GM19239 (cell line): ENCODE data around the gene ELOVL5.

ENCODE experiments used
- DNase-seq: peaks from one replicate; pipeline ENCODE4 v3.0.0; 2011; ENCODE audit warnings: low spot score; ENCODE audit not compliant: insufficient read length
- FAIRE-seq: peaks from 2 replicates; lab custom pipeline; 2011; peaks lifted over from hg19 to GRCh38; lab: Jason Lieb, UNC

Gene ELOVL5

DNA sequence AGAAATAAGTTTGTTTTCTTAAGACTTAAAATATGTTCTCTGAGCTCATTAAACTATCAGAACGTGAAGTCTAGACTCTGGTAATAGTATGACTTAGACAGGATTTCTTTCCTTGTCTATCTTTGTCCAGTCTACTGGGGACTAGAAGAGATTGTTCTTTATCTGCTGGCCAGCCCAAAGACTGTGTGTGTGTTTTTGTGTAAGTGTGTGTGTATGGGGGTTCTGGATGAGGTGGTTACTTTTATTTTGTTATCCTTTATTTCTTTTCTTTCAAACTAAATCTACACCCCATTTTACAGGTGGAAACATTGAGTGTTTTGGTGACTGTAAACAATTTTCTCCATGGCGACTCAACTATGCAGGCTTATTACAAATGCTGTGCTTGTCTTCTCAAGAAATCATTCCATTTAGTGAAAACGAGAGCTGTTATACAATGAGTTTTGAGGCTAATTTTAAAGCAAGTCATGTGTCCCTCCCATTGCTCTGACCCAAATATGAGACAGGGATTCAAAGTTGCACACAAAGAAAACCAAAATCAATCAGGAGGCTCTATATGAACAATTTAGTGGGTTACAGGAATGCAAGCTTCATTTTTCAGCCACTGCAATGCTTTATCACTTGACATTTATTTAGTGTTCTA lies 97.6 kb downstream of the ELOVL5 start:
- FAIRE-seq (no peak), DNase-seq (no peak)

DNA sequence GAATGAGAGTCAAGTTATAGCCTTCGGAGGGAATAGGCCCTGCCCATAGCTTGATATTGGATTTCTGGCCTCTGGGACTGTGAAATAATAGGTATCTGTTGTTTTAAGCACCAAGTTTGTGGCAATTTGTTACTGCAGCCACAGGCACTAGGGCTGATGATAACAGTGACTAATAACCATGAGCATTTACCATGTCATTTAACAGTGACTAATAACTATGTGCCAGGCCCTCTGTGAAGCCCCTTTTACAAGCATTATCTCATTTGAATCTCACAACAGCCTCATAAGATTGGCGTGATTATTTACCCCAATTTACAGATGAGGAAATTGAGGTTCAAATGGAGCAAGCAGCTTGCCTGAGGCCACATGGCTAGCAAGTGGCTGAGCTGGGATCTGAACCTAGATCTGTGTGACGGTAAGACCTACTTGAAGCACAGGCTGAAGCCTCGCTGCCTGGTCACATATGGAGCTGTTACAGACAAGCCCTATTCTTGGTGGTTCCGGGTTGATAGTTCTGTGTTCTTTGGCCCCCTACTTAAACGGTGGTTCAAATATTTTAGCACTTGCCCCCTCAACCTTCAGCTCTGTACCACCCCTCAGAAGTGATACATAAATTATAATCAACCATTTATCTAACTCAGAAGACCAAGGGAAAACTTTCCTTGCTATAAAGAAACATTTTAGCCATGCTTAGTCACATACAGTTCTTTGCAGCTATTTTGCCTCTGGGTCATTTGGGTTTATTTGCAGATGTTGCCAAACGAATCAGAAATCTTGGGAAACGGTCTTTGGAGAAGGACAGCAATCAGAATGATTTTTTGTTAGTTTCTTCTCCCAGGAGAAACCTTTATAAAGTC lies 98.3 kb downstream of the ELOVL5 start:
- no peak for DNase-seq
- no peak for FAIRE-seq

DNA sequence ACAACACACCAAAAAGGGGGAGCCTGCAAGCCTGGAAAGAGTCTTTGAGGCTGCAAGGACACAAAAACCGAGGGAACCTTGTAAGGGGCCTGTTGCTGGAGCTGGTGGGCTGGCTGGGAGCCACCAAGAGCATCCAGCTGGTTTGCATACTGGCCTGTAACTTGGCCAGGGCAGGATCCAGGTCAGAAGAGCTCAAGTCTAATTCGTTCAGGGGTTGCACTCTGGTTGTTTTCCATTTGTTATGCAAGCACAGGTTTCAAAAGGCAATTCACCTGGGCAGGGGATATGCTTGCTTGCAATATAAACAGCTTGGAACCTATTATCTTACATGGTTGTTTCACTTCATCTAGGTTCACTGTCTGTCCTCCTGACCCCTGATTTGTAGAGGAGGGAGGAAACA lies 101.8 kb downstream of the ELOVL5 start:
- no peak for DNase-seq
- no peak for FAIRE-seq

DNA sequence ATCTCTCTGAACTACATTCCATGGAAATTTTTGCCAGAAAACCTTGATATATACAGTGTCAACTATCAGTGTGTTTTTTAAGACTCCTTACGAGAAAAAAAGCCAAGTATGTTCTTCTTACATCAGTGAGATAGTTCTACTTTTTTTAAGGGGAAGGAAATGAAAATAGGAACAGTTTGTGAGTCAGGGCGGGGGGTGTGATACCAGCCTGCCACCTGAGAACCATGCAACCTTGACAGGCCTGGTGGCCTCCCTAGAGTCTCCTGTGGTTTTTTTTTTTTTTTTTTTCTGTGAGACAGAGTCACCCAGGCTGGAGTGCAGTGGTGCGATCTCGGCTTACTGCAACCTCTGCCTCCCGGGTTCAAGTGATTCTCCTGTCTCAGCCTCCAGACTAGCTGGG lies 103.8 kb downstream of the ELOVL5 start:
- no peak for DNase-seq
- FAIRE-seq, result peak; percentile 75

DNA sequence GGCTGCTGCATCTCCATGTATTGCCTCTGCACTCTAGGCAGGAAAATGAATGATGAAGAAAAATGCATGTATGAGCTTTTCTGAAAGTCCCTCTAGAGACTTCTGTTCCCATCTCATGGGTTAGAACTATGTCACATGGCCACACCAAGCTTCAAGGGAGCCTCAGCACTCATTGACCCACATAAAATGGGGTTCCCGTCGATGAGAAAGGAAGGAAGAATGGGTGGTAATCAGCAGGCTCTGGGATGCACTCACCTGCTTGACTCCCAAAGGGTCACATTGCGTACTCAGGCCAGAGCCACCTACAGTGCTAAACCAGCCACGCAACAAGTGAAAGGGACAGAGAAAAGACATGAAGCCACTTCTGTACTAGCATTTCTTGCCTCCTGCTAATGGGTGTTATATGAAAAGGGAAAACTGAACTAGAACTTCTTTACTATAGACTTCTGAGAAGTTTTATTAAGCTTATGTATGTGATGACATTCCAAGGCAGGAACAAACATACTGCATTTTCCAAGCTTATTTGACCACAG lies 104.3 kb downstream of the ELOVL5 start:
- no peak for DNase-seq
- FAIRE-seq, result peak; percentile 57

DNA sequence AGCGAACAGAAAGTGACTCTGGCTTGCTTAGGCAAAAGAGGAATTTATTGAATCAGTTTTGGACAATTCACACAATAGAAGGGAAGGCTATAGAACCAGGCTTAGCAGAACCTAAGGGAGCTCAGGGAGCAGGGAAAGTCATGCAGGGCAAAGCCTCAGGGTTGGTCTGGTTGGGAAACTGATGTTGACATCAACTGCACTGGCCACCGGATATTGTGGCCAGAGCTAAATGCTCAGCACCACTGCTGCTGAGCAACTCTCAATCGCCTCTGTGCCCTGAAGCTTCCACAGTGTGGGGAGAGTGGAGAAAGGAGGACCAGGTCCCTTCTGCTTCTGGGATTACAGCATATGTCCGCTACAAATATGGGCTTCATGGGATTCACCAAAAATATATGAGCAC lies 106.8 kb downstream of the ELOVL5 start:
- FAIRE-seq (no peak), DNase-seq (no peak)

DNA sequence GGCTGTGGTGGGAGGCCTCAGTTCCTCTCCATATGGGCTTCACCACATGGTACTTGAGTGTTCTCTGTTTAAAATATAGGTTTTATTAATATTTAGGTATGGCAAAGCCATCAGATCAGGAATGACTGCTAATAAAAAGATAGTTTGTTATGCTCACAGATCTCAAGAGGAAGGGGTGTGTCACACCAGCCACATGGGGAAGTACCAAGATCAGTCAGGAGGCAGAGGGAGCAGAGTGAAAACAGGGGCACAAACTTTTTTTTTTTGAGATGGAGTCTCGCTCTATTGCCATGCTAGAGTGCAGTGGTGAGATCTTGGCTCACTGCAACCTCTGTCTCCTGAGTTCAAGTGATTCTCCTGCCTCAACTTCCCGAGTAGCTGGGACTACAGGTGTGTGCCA lies 108.0 kb downstream of the ELOVL5 start:
- no peak for DNase-seq
- FAIRE-seq, result no peak

DNA sequence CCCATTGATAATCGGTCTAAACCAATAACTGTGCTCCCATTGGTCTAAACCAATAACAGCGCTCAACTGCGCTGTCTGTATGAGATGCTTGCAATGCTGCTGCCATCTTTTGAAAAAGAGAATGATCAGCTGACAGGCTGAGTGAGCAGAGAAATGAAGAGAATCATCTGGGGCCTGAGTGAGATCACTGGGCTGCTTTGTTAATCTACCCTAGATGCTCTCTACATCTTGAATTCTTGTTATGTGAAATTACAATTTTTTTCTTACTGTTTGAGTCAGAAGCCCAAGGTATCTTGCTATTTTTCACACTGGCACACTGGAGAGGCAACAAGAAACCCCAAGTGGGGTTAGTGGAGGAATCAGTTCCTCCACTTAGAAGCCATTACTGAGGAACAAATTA lies 108.6 kb downstream of the ELOVL5 start:
- DNase-seq (no peak), FAIRE-seq (no peak)

DNA sequence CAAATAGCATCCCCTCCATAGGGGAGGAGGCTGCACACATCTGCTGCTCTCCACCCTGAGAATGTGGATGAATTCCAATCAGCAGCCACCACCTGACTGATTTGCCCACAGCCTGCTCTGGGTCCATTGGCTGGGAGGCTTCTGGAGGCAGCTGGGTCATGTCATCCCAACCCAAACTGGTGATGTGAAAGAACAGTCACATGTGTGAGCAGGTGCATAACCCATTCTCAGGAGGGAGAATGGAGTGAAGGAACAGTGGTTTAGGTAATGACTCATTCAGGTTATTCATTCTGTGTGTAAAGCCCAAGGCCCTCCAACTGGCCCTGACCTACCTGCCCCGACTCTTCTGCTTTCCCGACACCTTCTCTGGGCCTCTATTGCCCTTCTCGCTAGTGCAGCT lies 109.2 kb downstream of the ELOVL5 start:
- peak; percentile 77 for FAIRE-seq
- DNase-seq, result no peak

DNA sequence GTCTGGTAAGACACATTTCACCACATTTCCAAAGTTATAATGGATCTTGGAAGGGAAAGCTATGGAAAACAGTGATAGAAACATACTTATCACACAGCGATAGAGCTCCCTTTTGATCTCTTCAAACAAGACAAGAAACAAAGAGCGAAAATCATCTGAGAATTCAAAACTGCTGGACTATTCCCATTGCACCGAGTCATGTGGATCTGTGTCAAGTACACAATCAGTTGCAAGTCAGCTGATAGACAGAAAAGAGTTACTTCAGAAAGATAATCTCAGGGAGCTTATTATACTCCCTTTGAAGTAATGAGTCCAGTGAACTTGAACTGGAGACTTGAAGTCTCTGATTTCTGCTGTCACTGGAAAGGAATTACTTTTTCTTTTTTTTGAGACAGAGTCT lies 110.4 kb downstream of the ELOVL5 start:
- DNase-seq, result no peak
- FAIRE-seq, result no peak

DNA sequence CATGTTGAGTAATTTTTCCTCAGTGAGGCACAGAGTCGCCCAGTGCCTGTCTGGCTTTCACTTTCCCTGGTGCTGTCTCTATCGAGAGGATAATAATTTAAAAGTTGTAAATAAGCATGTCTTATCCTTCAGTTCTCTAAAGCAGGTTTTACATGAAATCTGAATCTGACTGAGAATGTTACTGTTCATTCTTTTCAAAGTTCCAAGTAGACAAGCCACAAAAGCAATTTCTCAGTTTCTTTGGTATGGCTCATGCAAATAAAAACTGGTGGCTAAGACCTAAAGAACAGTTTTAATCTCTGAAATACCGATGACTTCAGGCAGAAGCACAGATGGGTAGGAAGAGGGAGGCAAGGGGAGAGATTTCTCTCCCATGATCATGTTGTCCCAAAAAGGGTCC lies 112.5 kb downstream of the ELOVL5 start:
- FAIRE-seq (peak; percentile 77), DNase-seq (no peak)

DNA sequence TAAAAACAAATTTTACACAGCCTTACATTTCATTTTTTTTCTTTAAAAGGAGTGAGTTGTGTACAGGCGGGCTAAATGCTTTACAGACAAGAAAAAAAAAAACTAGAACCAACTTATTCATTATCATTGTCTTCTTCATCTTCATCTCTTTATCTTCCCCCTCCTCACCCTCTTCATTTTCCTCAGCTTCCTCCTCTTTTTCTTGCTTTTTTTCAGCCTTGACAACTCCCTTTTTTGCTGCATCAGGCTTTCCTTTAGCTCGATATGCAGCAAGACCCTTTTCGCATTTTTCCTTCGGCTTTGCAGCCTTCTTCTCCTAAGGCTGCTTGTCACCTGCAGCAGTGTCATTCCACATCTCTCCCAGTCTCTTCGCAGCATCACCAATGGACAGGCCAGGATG lies 113.2 kb downstream of the ELOVL5 start:
- DNase-seq (no peak), FAIRE-seq (no peak)

DNA sequence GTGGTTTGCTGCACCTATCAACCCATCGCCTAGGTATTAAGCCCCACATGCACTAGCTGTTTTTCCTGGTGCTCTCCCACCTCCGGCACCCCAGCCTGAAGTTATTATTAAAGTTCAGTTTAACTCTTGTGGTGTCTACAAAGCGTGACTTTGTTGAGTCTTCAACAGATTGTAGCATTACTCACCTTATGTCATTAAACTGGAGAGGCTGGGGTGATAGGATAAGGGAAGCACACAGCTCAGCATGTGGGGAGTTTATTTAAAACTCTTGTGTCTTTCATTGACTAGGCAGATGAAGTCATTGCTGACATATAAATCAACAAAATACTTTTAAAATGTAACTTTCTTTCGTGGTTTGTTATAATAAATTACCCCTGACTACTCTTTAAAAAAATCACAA lies 115.4 kb downstream of the ELOVL5 start:
- FAIRE-seq, result no peak
- DNase-seq, result no peak

DNA sequence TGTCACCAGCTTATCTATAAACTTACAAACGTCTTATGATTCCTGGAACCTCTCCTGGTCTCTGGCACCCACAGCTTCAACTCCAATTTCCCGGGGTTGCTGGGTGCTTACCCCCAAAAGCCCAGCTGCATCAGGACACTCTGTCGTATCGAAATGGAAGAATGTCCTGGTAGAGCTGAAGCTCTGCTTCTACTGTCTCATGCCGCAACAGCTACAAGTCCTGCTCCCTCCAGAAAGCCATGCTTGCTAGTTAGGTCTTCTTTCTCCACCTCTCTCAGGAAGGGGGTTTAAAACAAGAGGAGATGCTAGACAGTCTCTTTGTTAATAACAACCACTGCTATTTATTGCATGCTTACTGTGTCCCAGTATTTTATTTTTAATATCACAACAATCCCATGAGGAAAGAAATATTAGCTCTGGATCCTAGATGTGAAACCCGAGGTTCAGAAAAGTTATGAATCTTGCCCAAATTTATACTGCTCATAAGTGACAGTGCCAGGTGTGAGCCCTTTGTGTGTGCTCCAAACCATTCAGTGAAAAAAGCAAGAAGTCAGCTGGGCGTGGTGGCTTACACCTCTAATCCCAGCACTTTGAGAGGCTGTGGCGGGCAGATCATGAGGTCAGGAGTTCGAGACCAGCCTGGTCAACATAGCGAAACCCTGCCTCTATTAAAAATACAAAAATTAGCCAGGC lies 117.8 kb downstream of the ELOVL5 start:
- FAIRE-seq, result peak; percentile 54
- no peak for DNase-seq

DNA sequence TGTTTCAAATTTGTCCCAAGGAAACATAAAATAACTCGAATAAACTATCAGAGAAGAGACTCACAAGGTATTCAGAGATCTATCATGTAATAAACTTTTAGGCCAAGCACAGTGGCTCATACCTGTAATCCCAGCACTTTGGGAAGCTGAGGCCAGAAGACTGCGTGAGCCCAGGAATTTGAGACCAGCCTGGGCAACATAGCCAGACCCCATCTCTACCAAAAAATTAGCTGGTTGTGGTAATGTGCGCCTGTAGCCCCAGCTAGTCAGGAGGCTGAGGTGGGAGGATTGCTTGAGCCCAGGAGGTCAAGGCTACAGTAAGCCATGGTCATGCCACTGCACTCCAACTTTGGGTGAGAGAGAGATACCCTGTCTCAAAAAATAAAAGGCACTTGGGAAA lies 120.9 kb downstream of the ELOVL5 start:
- FAIRE-seq (no peak), DNase-seq (no peak)

DNA sequence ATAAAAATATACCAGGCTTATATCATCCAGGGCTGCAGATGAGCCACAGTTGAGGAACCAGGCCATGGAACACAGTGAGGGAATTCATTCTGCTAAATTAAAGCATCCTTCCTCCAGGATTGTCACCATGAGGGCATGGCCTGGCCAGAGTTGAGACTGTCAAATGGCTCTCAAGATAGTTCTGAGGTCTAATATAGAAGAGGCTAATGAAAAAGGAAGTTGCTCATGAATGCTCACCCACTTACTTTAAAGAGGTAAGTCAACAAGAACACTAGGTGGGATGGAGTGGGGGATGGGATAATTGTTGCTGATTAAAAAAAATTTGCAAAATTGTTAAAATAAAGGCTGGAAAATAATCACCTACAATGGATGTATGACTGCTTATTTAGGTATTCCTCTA lies 128.1 kb downstream of the ELOVL5 start:
- FAIRE-seq, result no peak
- no peak for DNase-seq
